PC-9 (cell line): ENCODE measurements around the gene CFAP70. TPM values are rescaled to one million over a fixed set of nuclear protein-coding genes. Genes with fewer than 3 reads are reported as not detected.

ENCODE experiments used
- BruUV-seq: library from RNA; stranded (reverse); fragments of 400-500 nt; replicated peaks from 2 replicates; lab custom pipeline; 2021; lab: Mats Ljungman, UMichigan
- CTCF ChIA-PET: fragments of 300-600 bp; sonication (Branson Sonifier 250); formaldehyde crosslinking; loops from one replicate; lab custom pipeline; 2022; ENCODE audit warnings: antibody characterized with exemption; lab: Charles Lee
- POLR2A ChIA-PET: fragments of 300-600 bp; sonication (Branson Sonifier 250); formaldehyde crosslinking; loops from one replicate; lab custom pipeline; 2022; ENCODE audit warnings: antibody characterized with exemption; ENCODE audit not compliant: unreplicated experiment; lab: Charles Lee
- DNase-seq, 2 experiments: peaks; one replicate each; pipeline versions ENCODE4 v3.0.0 to v3.0.0-alpha.2; 2015 to 2022; ENCODE audit warnings: mixed read lengths in 1 of 2
- H2AFZ ChIP-seq: fragments of 200-600 bp; sonication (generic); 2 replicates; pipeline ENCODE4 v1.8.1; 2017; ENCODE audit warnings: antibody characterized with exemption
- H3F3A ChIP-seq: fragments of 200-600 bp; sonication (generic); 2 replicates; pipeline ENCODE4 v1.8.1; 2017; ENCODE audit warnings: antibody characterized with exemption, mild to moderate bottlenecking, low read depth; ENCODE audit not compliant: insufficient read depth
- H3K27ac ChIP-seq: fragments of 200-600 bp; sonication (generic); 2 replicates; pipeline ENCODE4 v1.6.1; 2016; ENCODE audit warnings: mixed run types
- H3K27me3 ChIP-seq: fragments of 200-600 bp; sonication (generic); 2 replicates; pipeline ENCODE4 v1.6.1; 2016; ENCODE audit warnings: low read depth, mixed run types; ENCODE audit not compliant: insufficient read depth
- H3K36me3 ChIP-seq: fragments of 200-600 bp; sonication (generic); 2 replicates; pipeline ENCODE4 v1.6.1; 2016; ENCODE audit warnings: low read depth, mixed run types
- H3K4me1 ChIP-seq: fragments of 200-600 bp; sonication (generic); replicated peaks from 2 replicates; pipeline ENCODE4 v1.6.1; 2016; ENCODE audit warnings: mixed run types; ENCODE audit not compliant: insufficient read depth
- H3K4me2 ChIP-seq: fragments of 200-600 bp; sonication (generic); 2 replicates; pipeline ENCODE4 v1.6.1; 2017; ENCODE audit warnings: mixed run types
- H3K4me3 ChIP-seq: fragments of 200-600 bp; sonication (generic); 2 replicates; pipeline ENCODE4 v1.6.1; 2016; ENCODE audit warnings: mixed run types
- H3K79me2 ChIP-seq: fragments of 200-600 bp; sonication (generic); 2 replicates; pipeline ENCODE4 v1.6.1; 2017; ENCODE audit warnings: low read depth, mixed run types
- H3K9me2 ChIP-seq: fragments of 200-600 bp; sonication (generic); 2 replicates; pipeline ENCODE4 v1.8.1; 2017; ENCODE audit warnings: mild to moderate bottlenecking; ENCODE audit not compliant: insufficient read depth
- H3K9me3 ChIP-seq: fragments of 200-600 bp; sonication (generic); 2 replicates; pipeline ENCODE4 v1.8.1; 2016; ENCODE audit warnings: low read depth; ENCODE audit not compliant: insufficient read depth
- H4K20me1 ChIP-seq: fragments of 200-600 bp; sonication (generic); 2 replicates; pipeline ENCODE4 v1.8.1; 2017; ENCODE audit not compliant: insufficient read depth
- CTCF ChIP-seq: fragments of 200-600 bp; sonication (generic); conservative IDR thresholded peaks from 2 replicates; pipeline ENCODE4 v1.6.1; 2017; ENCODE audit warnings: mixed run types, antibody characterized with exemption, mild to moderate bottlenecking, moderate library complexity
- EZH2 ChIP-seq: fragments of 200-600 bp; sonication (generic); IDR thresholded peaks from 2 replicates; pipeline ENCODE4 v1.8.0; 2017; ENCODE audit warnings: antibody characterized with exemption, low read depth
- intact Hi-C: fragments of 100-400 bp; cut with micrococcal nuclease; formaldehyde crosslinking; loops from one replicate; pipeline ENCODE4 v1.10.0; 2022; ENCODE audit not compliant: unreplicated experiment
- total RNA-seq: library from RNA; stranded (reverse); gene quantifications from 2 replicates; pipeline ENCODE4 v1.2.3, GENCODE V29; 2021

CFAP70 gene
- total RNA-seq, 1 experiment from 2014 or later, result 4.1 TPM

DNA sequence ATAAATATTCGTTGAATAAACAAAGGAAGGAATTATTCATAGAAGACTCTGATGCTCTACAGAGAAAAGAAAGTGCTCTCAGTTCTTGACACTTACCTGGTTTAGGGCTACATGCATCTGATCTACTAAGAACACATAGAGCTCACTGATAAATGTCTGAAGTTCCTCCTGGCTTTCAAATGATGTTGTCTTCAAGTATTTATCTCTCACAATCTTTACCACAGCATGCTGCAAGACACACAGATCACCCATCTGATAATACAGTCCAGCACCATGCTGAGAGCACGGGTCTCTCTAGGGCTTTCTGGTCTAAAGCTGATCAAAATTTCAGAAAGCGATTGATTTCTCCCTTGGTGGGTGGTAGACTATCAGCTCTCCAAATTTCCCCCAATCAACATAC, 61.7 kb downstream of the CFAP70 start:
- H3K4me3 ChIP-seq, result no peak overlapping the region
- intact Hi-C loops, result no loop called here
- BruUV-seq, result no TSS peak
- no peak overlapping the region for H3K4me2 ChIP-seq
- H3F3A ChIP-seq, result no peaks in the 10 kb centered on the region
- DNase-seq, result no peak
- H4K20me1 ChIP-seq, result no peaks in the 10 kb centered on the region
- H3K9me2 ChIP-seq, result no peaks in the 10 kb centered on the region
- POLR2A ChIA-PET, result no interaction called here
- no peaks in the 10 kb centered on the region for H3K27me3 ChIP-seq
- no peak overlapping the region for H3K27ac ChIP-seq
- CTCF ChIA-PET, result no interaction called here
- no peaks in the 10 kb centered on the region for H3K79me2 ChIP-seq
- H3K4me1 ChIP-seq, result no peaks in the 10 kb centered on the region
- no peaks in the 10 kb centered on the region for H3K36me3 ChIP-seq
- peaks cover 4% of the 10 kb centered on the region; the same call in 1 of the 2 replicates for H3K9me3 ChIP-seq
- TF ChIP-seq CTCF (no peak), EZH2 (no peak)
- H2AFZ ChIP-seq, result no peak overlapping the region

DNA sequence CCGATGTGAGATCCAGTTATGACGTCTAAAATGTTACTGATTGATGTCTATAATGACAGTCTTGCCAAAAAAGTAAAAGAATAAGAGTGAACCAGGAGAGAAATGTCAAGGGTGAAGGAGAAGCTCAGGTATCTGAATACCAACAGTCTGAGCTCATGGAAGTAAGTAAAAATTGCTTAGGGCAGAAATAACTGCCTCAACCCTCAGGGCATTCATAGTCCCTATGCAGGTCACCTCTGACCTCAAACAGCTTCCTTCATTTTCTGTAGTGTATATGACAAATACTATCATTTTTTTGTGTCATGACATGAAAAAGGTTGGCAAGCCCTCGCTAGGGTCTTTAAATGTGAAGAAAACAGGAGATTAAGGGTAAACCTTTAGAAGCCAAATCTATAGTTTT, 65.2 kb downstream of the CFAP70 start:
- Histone ChIP-seq H3K36me3 (no peaks in the 10 kb centered on the region), H3F3A (no peaks in the 10 kb centered on the region), H3K27me3 (no peaks in the 10 kb centered on the region), H3K27ac (no peak overlapping the region), H3K9me2 (no peaks in the 10 kb centered on the region), H4K20me1 (no peaks in the 10 kb centered on the region), H3K4me3 (no peak overlapping the region), H3K9me3 (peaks cover 4% of the 10 kb centered on the region; the same call in 1 of the 2 replicates), H3K79me2 (no peaks in the 10 kb centered on the region), H2AFZ (no peak overlapping the region), H3K4me1 (no peaks in the 10 kb centered on the region), H3K4me2 (no peak overlapping the region)
- DNase-seq, result no peak
- no TSS peak for BruUV-seq
- ChIA-PET POLR2A (interaction anchor here (0.5 to 0.6 kb wide), 2 partner anchors 30 to 65 kb away, joined by 4 read pairs; partner anchors contain the start of gene CFAP70), CTCF (no interaction called here)
- no peak for TF ChIP-seq CTCF
- TF ChIP-seq EZH2, result no peak
- intact Hi-C loops, result no loop called here

DNA sequence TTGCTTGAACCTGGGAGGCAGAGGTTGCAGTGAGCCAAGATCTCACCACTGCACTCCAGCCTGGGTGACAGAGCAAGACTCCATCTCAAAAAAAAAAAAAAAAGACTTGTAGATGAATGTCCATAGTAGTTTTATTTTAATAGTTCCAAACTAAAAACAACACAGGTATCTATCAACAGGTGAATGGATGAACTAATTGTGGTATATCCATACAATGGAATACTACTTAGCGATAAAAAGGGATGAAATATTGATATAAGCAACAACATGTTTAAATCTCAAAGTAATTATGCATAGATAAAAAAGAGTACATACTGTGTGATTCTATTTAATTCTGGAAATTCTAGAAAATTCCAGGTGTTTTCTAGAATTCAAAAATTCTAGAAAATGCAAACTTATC, 68.7 kb downstream of the CFAP70 start:
- DNase-seq, result no peak
- no peak overlapping the region for H3K4me2 ChIP-seq
- no peaks in the 10 kb centered on the region for H3K79me2 ChIP-seq
- no peak overlapping the region for H3K4me3 ChIP-seq
- no peaks in the 10 kb centered on the region for H4K20me1 ChIP-seq
- no TSS peak for BruUV-seq
- H3K27ac ChIP-seq, result no peak overlapping the region
- ChIA-PET CTCF (no interaction called here), POLR2A (no interaction called here)
- H3K4me1 ChIP-seq, result no peaks in the 10 kb centered on the region
- TF ChIP-seq EZH2 (no peak), CTCF (no peak)
- H3F3A ChIP-seq, result no peaks in the 10 kb centered on the region
- no peaks in the 10 kb centered on the region for H3K9me3 ChIP-seq
- no peaks in the 10 kb centered on the region for H3K27me3 ChIP-seq
- H2AFZ ChIP-seq, result no peak overlapping the region
- no peaks in the 10 kb centered on the region for H3K36me3 ChIP-seq
- intact Hi-C loops, result no loop called here
- no peaks in the 10 kb centered on the region for H3K9me2 ChIP-seq
